Fibroblast of villous mesenchyme (primary cell): ENCODE measurements around the gene PTK6. TPM values are rescaled to one million over a fixed set of nuclear protein-coding genes. Genes with fewer than 3 reads are reported as not detected.
A peak's percentile ranks its signal among the peaks of the same experiment; 100 is the strongest.

Experiments used
- DNase-seq: peaks from one replicate; pipeline ENCODE4 v3.0.0-alpha.2; 2010; ENCODE audit warnings: low read depth
- H3K4me3 ChIP-seq: 2 replicates; pipeline ENCODE4 v1.5.1; 2011; ENCODE audit warnings: low read depth, mild to moderate bottlenecking, low read length
- CTCF ChIP-seq: IDR thresholded peaks from 2 replicates; pipeline ENCODE4 v1.5.1; 2012; ENCODE audit warnings: low read depth, mild to moderate bottlenecking, low read length; ENCODE audit not compliant: insufficient read depth
- total RNA-seq: library from RNA; depleted of rRNA; stranded (reverse); fragments of >200 nt; gene quantifications from 2 replicates; pipeline ENCODE4 v1.2.3, GENCODE V29; 2012

Gene PTK6
- total RNA-seq, 1 donor, result under 0.01 TPM

DNA sequence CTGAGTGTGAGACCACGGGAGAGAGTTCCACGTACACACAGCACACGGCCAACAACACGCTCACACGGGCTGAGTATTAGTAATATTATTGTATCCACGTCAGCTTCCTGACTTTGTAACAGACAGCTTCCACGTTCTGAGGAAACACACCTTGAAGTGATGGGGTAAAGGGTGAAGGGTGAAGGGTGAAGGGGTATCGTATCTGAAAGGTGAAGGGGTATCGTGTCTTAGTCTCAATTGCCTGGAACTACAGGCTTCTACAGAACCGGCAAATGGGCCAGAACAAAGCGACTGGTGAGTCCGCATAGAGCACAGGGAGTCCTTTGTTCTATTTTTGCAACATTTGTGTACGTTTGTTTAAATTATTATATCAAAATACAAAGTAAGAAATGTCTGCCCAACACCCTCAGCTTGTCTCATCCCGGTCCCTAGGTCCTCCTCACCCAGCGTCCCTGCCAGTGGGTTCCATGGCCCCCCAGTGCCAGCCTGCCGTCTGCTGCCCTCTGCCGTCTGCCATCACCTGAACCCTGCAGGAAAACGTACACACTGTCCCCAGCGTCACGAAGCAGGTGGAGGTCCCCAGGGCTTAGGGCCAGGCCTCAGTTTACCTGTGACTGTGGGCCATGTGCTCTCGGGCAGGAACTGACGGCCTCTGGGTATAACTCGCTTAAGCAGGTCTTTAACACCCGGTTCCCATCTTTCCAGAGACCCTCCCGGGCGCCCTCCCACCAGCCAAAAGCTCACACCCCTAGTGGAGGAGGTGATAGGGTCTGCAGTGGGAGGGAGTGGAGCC, 41.2 kb upstream of the PTK6 start:
- DNase-seq, result no peak
- TF ChIP-seq CTCF, result no peak
- H3K4me3 ChIP-seq, result no peak overlapping the region

DNA sequence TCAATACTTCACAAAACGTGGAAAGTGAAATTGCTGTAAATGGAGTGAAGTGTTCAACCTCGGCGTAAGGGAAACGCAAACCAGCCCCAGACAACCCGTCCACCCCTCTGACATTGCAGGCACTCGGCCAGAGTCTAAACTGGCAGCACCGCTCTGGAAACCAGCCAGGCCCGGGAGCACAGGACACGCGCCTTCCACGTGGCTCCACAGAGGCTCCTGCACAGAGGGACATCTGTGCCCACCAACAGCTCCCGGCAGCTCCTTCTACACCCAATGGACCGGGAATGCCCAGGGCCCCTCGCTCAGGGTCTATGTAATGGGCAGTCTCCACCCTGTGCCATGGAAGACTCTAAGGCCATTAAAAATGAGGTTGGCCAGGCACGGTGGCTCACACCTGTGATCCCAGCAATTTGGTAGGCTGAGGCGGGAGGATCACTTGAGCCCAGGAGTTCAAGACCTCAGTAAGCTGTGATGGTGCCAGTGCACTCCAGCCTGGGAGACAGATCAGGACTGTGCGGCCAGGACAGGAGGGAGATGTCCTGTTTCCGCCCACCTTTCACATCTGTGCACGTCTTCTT, 40.2 kb upstream of the PTK6 start:
- TF ChIP-seq CTCF, result no peak
- no peak for DNase-seq
- H3K4me3 ChIP-seq, result no peak overlapping the region

GRCh38 chr20:63576311-63576710, 39.1 kb upstream of the PTK6 start:
- DNase-seq, result no peak
- H3K4me3 ChIP-seq, result no peak overlapping the region
- no peak for TF ChIP-seq CTCF

DNA sequence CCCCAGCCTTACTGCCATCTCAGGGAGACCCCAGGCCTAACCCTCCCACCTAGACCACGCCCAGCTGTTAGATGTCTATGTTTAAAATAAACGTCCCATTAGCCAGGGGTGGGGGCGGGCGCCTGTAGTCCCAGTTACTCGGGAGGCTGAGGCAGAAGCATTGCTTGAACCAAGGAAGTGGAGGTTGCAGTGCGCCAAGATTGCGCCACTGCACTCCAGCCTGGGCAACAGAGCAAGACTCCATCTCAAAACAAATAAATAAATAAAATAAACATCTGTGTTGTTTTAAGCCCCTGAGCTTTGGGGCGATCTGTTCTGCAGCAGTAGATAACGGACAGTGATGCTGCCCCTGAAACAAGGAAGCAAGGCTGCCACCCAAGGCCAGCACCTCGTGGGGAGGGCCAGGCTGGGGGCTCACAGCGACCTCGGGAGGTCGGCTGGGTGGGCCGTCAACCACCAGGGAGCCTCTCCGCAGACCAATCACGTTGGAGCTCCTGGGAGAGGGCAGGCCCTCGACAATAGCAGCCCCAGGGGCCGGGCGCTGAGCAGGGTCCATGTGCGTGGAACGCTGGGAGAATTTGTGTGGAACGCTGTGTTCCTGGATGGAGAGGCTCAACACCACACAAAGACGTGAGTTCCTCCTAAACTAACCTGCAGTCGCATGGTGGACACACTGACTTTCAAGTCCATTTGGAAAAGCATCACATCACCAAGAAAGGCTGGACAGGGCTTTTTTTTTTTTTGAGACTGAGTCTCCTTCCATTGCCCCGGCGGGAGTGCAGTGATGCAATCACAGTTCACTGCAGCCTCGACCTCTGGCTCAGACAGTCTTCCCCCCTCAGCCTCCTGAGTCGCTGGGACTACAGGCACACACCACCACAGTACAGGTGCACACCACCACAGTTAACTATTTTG, 37.9 kb upstream of the PTK6 start:
- no peak overlapping the region for H3K4me3 ChIP-seq
- peak; percentile 43 for DNase-seq
- TF ChIP-seq CTCF, result no peak

DNA sequence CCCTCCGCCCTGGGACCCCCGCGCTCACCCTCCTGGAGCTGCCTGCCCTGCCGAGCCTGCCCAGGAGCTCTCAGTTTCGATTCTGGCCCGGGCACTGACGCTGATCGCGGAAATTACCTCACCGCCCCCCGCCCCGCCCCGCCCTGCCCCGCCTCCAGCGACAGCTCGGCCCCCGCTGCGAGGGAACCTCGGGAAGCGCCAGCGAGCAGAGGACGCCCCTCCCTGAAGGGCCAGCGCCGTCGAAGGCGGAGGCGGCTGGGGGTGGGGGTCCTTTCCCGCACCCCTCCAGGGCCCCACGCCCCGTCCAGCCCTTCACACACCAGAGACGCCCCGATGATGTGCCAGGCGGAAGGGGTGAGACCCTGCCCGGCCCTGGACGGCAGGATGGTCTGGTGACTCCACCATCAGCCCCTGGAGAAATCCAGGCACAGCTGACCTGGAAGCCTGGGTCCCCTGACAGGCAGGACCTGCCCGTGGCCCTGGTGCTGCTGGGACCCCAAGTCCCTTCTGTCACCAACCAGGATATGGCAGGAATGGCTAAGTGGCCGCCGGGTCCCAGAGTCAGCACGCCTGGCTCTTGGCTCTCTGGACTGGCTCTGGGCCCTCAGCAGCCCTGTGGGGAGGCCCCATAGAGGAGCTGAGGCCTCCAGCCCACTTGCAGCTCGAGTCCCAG, 37.1 kb upstream of the PTK6 start, which contains the start of gene HELZ2:
HELZ2 (minus strand) TSS at position 84 of the 673 bp plus-strand sequence. CDS start 1,854 bp downstream, outside the sequence.
- H3K4me3 ChIP-seq, result peak within 1 kb of the TSS; percentile 84
- TF ChIP-seq CTCF, result no peak
- peak; percentile 67 for DNase-seq

- no peak for TF ChIP-seq CTCF
- DNase-seq, result no peak
- H3K4me3 ChIP-seq, result peak overlapping the region; percentile 84
Observed at GRCh38 chr20:63573647-63574131, 36.5 kb upstream of the PTK6 start.
